HG03045 (cell line): ENCODE data around the gene PICALM.
"Not testable (repeated sequence)": the region's sequence is repeated elsewhere in the genome, so short reads cannot be mapped to it uniquely, and the experiment has no call there.

Experiments
- ATAC-seq: cut with Tn5 transposase; IDR thresholded peaks from one replicate; pipeline ENCODE4 v1.9.1; 2021; ENCODE audit warnings: mild to moderate bottlenecking, moderate library complexity; ENCODE audit not compliant: unreplicated experiment

PICALM gene, protein sequence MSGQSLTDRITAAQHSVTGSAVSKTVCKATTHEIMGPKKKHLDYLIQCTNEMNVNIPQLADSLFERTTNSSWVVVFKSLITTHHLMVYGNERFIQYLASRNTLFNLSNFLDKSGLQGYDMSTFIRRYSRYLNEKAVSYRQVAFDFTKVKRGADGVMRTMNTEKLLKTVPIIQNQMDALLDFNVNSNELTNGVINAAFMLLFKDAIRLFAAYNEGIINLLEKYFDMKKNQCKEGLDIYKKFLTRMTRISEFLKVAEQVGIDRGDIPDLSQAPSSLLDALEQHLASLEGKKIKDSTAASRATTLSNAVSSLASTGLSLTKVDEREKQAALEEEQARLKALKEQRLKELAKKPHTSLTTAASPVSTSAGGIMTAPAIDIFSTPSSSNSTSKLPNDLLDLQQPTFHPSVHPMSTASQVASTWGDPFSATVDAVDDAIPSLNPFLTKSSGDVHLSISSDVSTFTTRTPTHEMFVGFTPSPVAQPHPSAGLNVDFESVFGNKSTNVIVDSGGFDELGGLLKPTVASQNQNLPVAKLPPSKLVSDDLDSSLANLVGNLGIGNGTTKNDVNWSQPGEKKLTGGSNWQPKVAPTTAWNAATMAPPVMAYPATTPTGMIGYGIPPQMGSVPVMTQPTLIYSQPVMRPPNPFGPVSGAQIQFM

DNA sequence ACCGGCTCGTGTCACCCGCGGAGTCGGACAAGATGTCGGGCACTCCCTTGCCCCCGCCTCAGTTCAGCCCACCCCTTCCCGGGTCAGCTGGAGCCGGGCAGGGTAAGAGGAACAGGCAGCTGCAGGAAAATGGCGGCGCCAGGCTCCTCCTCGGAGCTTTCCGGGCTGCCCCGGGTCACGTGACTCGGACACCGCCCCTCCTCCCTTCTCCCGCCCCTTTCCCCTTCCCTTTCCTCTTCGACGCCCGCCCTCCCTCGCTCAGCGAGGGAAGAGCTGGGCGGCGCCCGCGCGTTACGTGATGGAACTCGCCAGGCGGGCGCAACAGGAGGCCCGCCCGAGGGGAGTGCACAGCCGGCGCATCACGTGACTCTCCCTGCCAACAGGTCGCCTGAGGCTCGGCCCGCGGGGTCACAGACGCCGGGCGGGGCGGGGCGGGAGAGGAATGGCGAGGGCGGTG is at the start of gene PICALM:
TSS of gene PICALM (minus strand) at position 134 of the 457 bp plus-strand sequence. CDS start 304 bp downstream, outside the sequence.
- ATAC-seq, result peak; percentile 91

DNA sequence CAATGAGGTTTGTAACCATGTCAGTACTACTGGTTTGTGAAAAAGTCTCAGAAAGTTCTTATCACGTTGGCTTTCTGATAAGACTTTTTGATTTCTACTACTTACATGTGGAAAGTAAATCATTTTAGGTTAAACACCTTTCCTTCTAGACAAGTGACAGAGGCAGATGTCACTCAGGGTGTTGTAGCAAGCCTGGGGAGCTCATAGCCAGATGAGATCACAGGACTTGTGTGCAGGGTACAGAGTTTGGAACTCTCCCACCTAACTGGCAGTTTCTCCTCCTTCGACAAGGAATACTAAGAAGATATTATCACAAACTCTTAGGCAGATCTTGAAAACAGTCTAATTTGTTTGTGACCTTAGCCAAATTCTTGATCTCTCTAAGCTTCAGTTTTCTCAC is 49.4 kb upstream of the PICALM start:
- no peak for ATAC-seq

DNA sequence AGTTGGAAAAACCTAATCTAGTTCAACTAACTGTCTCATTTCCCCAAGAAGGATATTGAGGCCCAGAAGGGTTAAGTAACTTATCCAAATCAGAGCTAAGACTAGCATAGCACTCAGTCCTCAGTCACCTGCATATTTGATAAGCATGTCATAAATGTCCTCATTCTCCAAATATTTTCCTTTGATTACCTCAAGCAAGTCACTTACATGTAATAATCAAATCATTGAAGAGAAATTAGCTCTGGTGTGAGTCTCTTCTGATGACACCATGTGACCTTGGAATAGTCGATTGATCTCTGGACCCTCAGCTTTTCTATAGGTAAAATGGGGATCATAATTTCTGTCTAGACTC is 48.8 kb upstream of the PICALM start:
- no peak for ATAC-seq

DNA sequence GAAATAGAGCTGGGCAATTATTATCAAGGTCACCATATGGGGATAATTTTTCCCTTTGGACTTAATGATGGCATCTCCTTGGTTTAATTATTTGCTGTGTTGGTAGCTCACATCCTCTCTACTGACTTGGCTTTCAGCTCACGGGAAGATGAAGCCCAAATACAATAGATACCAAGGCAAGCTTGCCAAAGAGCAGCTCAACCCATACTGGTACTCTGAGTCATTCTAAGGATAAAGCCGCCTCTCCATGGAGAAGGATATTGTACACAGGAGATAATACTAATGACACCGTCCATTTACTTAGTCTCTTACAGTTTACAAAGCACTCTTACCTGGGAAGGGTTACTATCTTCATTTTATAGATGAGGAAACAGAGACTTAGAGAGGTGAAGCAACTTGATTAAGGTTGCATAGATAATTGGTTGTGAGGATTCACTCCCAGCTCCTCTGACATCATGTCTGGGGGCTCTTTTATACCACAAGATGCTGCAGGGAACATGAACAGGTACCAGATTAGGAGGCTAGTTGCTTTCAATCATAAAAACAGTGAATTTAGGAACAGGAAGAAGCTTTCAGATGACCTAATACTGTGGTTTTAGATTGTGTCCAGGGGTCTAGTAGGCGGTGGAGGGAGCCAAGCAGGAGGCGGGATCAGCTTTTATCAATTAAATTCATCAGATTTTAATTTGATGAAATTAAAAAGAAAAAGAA is 48.3 kb upstream of the PICALM start:
- no peak for ATAC-seq

DNA sequence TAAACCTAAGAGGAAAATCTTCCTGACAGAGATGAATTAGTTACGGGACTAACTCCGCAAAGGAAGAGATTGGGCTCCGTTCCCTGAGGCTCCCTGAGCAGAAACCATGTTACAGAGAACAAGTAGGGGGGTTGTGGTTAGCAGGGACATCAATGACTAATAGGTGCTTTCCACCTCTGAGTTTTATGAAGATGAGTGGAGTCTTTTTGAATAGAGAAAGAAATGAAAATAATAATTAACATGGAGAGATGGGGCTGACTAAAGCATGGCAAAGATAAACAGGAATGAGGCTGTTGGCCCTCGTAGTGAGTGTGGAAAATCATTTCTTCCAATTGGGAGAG is 47.5 kb upstream of the PICALM start:
- ATAC-seq, result peak; percentile 89

DNA sequence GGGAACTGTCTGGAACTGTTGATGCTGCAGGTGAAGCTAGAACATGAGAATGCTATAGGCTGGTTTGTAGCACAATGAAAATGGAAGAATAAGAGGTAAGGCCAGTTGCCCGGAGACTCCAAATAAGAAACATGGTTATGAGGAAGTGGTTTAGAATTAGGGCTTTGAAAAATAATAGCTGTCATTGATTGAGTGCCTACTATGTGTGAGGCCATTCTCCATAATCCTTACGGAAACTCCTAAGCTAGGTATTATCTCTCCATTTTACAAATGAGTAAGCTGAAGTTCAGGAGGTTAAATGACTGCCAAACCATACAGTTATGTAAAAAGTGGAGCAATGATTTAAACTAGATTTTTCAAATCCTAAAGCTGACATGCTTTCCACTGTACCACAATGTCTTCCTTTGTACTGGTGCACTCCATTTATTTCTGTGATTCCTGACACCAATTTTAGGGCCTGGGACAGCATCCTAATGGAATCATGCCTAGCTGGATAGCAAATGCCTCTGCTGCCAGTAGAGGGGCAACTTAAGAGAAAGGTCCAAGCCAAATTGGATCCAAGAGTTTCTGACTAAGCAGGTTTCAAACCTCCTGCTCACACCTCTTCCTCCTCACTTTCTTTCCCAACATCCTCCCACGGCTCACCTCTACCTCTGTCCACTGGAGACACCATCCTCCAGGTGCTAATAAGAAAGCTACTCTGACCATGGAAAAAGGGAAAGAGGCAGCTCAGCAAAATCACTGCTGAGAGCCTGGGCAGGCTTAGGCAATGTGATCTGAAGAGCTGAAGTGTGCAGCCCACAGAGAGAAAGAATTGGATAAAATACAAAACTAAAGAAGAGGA is 46.9 kb upstream of the PICALM start:
- peak; percentile 46 for ATAC-seq

DNA sequence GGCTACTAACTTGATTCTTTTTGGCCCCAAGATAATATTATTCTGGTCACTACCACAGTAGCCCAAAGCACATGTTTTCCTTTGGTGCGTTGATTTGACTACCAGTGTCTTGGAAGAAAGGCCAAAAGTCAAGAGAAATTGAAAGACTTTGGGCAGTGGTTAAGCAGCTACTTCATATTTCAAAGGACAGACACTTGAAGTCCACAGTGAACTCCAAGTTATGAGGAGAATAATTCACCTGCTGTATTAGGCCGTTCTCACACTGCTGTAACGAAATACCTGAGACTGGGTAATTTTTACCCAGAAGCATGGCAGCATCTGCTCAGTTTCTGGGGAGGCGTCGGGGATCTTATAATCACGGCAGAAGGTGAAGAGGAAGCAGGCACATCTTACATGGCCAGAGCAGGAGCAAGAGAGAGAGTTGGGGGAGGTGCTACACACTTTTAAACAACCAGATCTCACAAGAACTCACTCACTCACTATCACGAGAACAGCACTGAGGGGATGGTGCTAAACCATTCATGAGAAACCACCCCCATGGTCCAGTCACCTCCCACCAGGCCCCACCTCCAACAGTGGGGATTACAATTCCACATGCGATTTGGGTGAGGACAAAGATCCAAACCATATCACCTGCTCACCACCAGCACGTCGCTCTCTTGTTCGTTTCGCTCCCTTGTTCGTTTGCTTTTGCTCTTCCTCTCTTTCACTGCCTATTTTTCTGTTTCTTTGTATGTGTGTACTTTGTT is 40.2 kb upstream of the PICALM start:
- no peak for ATAC-seq

DNA sequence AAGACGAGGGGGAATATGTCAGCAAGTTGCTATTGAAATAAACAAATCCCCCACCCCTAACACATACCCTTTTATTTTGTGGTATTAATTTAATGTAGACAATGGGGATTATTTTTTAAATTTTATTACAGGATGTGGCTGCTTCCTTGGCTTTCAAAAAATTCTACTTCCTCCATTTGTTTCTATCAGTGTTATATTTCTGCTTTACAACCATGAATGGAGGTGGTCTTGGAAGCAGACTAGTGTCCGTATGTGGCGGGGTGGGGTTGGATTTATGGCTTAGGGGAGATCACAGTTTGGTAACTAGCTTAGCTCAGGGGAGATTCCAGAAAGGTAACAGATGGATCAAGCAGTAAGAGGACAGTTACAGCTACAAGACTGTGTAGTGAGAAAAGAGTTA is 39.3 kb upstream of the PICALM start:
- no peak for ATAC-seq

DNA sequence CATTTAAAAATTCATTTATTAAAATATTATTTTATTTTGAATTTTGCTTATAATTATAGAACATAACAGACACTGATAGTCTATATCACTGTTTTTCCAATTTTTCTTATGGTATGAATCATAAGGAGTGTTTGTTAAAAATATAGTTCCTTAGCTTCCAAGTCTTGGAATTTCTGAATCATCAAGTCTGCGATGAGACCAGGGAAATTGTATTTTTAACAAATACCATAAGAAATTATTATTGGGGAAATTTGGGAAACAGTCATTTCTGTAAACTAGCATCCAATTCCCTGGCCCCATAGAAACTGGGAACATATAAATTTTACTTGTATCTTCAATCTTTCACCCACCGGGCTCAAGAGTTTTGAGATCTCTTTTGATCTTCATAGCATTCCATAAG is 38.0 kb upstream of the PICALM start:
- ATAC-seq, result no peak

DNA sequence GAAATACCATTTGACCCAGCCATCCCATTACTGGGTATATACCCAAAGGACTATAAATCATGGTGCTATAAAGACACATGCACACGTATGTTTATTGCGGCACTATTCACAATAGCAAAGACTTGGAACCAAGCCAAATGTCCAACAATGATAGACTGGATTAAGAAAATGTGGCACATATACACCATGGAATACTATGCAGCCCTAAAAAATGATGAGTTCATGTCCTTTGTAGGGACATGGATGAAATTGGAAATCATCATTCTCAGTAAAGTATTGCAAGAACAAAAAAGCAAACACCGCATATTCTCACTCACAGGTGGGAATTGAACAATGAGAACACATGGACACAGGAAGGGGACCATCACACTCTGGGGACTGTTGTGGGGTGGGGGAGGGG is 37.1 kb upstream of the PICALM start:
- ATAC-seq, result not testable (repeated sequence)

DNA sequence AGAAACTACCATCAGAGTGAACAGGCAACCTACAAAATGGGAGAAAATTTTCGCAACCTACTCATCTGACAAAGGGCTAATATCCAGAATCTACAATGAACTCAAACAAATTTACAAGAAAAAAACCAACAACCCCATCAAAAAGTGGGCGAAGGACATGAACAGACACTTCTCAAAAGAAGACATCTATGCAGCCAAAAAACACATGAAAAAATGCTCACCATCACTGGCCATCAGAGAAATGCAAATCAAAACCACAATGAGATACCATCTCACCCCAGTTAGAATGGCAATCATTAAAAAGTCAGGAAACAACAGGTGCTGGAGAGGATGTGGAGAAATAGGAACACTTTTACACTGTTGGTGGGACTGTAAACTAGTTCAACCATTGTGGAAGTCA is 36.7 kb upstream of the PICALM start:
- not testable (repeated sequence) for ATAC-seq

DNA sequence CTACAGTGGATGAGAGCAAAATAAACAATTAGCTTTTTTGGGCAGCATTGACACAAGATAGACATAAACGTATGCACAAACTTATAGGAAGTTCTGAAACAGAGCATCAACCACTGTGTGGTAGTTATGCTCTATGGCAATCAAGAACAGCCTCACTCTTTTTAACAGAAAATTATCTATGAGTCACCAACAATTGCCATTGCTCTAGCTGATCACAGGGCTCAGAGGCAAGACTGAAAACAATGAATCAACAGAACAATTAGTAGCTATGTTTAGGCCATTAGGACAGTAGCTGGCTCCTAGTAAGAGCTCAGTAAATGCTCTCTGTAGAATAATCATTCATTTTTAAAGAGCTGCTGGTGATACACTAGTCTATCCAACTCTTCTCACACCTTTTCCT is 34.9 kb upstream of the PICALM start:
- ATAC-seq, result no peak

DNA sequence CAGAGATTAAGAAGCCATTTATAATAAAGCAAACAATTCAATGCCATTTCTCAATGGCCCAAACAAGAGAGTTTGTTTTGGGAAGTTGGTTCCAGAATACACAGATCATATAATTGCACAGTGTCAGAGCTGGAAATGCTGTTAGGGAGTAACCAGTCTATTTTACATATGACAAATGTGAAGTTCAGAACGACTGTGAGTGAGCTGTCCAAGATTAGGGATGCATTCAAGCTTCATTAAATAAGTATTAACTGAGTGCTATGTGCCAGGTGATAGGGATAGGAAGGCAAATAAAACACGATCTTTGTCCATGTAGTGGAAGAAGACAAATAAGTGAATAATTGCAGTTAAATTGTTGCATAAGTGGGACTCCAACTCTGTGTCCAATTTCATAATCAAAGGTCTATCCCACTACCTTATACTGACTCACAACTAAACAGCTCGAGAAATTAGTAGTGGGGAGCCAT is 33.1 kb upstream of the PICALM start:
- ATAC-seq, result no peak

DNA sequence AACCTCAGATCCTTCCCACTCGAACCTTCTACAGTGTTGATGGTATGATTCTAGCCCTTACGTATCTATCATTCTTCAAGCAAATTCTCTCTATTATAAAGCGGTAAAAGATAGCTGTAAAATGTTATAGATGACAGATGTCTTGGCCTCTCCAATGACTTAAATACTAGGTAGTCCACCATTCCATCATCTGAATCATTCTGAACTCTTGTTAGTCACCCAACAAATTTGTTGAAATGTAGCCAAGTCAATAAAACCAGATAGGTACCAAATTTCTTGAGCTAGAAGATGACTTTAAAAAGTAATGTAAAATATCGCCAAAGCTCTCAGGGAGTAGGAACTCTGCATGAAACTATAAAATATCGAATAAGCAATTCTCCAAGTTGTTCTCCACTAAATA is 32.6 kb upstream of the PICALM start:
- no peak for ATAC-seq

DNA sequence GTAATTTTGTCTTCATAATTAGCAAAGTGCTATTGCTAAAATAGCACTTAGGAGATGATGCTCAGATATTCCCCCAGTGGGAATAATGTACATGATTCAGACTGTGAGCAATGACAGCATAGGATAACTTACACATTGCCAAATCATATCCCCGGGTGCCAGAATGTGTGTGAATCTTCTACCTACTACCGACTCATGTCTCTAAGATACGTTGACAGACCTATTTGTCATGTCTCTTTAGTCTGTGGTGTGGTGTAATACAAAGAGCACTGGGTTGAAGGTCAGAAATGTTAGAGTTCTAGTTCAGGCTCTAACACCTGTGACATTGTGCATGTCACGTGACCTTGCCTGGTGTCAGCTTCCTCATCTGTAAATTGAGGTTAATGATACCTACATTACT is 31.0 kb upstream of the PICALM start:
- ATAC-seq, result no peak

DNA sequence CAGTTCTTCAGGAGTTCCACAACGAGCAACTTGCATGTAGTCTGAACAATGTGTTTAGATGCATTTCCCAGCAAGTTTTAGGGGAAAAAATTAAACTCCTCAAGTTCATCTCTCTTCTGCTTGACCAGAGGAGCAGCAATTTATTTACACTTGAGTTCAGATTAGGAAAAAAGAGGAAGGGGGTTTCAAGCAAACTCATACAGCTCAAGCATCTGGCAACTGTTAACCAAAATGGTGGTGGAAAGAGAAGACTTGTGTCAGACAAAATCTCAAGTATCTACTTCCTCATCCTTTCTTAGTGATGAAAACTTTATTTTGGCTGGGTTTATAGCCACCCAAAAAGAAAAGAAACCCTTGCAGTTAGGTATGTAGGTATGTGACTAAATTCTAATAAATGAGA is 29.1 kb upstream of the PICALM start:
- ATAC-seq, result no peak

DNA sequence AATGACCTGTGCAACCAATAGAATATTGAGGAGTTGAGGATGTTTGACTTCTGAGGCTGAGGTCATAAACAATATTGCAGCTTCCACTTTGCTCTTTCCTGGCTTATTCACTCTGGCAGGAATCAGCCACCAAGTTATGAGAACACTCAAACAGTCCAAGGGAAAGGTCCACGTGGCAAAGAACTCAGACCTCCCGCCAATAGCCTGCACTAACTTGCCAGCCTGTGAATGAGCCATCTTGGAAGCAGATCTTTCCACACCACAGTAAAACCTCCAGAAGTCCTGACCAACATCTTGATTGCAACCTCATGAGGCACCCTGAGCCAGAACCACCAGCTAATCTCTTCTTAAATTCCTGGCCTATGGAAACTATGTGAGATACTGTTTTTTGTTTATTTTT is 22.7 kb upstream of the PICALM start:
- ATAC-seq, result no peak

DNA sequence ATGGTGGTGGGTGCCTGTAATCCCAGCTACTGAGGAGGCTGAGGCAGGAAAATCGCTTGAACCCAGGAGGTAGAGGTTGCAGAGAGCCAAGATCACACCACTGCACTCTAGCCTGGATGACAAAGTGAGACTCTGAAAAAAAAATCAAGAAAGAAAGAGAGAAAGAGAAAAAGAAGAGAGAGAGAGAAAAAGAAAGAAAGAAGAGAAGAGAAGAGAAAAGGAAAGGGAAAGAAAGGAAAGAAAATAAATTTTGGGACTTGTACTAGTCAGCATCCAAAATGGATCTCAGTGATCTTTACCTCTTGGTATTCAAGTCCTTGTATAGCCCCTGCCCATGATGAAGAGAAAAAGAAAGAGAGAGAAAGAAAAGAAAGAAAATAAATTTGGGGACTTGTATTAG is 22.2 kb upstream of the PICALM start:
- no peak for ATAC-seq

DNA sequence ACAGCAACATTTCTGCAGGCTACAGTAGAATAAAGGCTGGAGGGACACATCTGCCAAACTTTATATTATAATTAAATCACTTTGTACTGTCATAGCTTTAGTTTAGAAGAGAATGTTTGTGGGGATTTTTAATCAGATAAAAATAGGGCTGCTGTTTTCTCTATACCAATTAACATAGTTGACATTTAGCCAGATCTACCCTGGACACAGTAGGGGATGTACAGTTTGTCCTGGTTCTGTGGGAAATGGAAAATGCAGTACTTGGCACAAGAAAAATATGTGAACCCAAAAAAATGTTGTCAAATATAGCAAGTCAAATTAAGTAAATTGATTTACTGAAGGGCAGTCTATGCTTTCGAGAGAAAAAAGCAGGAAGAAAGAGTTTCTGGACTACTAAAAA is 20.8 kb upstream of the PICALM start:
- ATAC-seq, result no peak

DNA sequence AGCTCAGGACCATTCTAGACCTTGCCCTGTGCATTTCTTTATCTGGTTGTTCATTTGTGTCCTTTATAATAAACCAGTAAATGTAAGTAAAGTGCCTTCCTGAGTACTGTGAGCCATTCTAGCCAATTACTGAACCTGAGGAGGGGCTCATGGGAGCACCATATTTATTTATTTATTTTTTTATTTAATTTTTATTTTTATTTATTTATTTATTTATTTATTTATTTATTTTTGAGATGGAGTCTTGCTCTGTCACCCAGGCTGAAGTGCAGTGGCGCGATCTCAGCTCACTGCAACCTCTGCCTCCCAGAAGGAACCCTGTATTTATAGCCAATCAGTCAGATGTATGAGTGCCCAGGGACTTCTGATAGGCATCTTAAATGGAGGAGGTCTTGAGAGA is 18.8 kb upstream of the PICALM start:
- not testable (repeated sequence) for ATAC-seq
